Stimulated activated CD4-positive, alpha-beta T cell treated with anti-CD3 and anti-CD28 coated beads, Interleukin-1b, Interleukin-23, amount 100 ng/mL, for 4 hours (primary cell): Measurements from ENCODE around the gene ZNF33B.
A peak's percentile ranks its signal among the peaks of the same experiment; 100 is the strongest.
"Not testable (repeated sequence)": the region's sequence is repeated elsewhere in the genome, so short reads cannot be mapped to it uniquely, and the experiment has no call there.

Experiments used
- DNase-seq, 2 donors: peaks; one replicate each; pipeline ENCODE4 v3.0.0-alpha.2; 2020; ENCODE audit warnings: low read depth in 2 of 2

Gene ZNF33B

GRCh38 chr10:42638055-42638820 lies at the start of gene ZNF33B:
TSS of gene ZNF33B (minus strand) at chr10:42638570. CDS start at chr10:42636928, 1,642 bp downstream.
- peak; percentile 90 for DNase-seq

GRCh38 chr10:42684517-42684916 lies 46.1 kb upstream of the ZNF33B start:
- no peak for DNase-seq

- no peak for DNase-seq
Observed at GRCh38 chr10:42680267-42680666, 41.9 kb upstream of the ZNF33B start.

- not testable (repeated sequence) for DNase-seq
Observed at GRCh38 chr10:42665181-42665979, 27.0 kb upstream of the ZNF33B start.

- DNase-seq = no peak
Observed at GRCh38 chr10:42654419-42654818, 16.0 kb upstream of the ZNF33B start.

- no peak for DNase-seq
Observed at GRCh38 chr10:42652858-42653257, 14.5 kb upstream of the ZNF33B start.

- DNase-seq = no peak
Observed at GRCh38 chr10:42650374-42650773, 12.0 kb upstream of the ZNF33B start.

- no peak for DNase-seq
Observed at GRCh38 chr10:42648512-42648911, 10.1 kb upstream of the ZNF33B start.

GRCh38 chr10:42646687-42647640 lies 8.6 kb upstream of the ZNF33B start:
- no peak for DNase-seq

GRCh38 chr10:42646214-42646613 lies 7.8 kb upstream of the ZNF33B start:
- DNase-seq = no peak

GRCh38 chr10:42645516-42645915 lies 7.1 kb upstream of the ZNF33B start:
- DNase-seq = no peak

GRCh38 chr10:42645103-42645502 lies 6.7 kb upstream of the ZNF33B start:
- DNase-seq = no peak

GRCh38 chr10:42640610-42641229 lies 2.4 kb upstream of the ZNF33B start:
- DNase-seq = no peak

GRCh38 chr10:42638821-42639270 lies 476 bp upstream of the ZNF33B start:
- no peak for DNase-seq

- DNase-seq = no peak
Observed at GRCh38 chr10:42637648-42638054, 719 bp downstream of the ZNF33B start.

GRCh38 chr10:42637142-42637541 lies 1.2 kb downstream of the ZNF33B start:
- DNase-seq = no peak

- DNase-seq = no peak
Observed at GRCh38 chr10:42635098-42635497, 3.3 kb downstream of the ZNF33B start.

GRCh38 chr10:42632564-42632963 lies 5.8 kb downstream of the ZNF33B start:
- DNase-seq = no peak

- DNase-seq = no peak
Observed at GRCh38 chr10:42630537-42631134, 7.7 kb downstream of the ZNF33B start.

GRCh38 chr10:42623929-42624328 lies 14.4 kb downstream of the ZNF33B start:
- no peak for DNase-seq

GRCh38 chr10:42618424-42618823 lies 19.9 kb downstream of the ZNF33B start:
- no peak for DNase-seq
